Glutamatergic neuron (in vitro differentiated cells): ENCODE data around the gene MILR1. TPM values are rescaled to one million over a fixed set of nuclear protein-coding genes. Genes with fewer than 3 reads are reported as not detected.
"Not testable (repeated sequence)": the region's sequence is repeated elsewhere in the genome, so short reads cannot be mapped to it uniquely, and the experiment has no call there.

ENCODE experiments used
- DNase-seq: peaks from one replicate; pipeline ENCODE4 v3.0.0; 2022
- H3K27ac Mint-ChIP-seq: one replicate; pipeline ENCODE4 v1.8.0; 2020; ENCODE audit warnings: mild to moderate bottlenecking, mixed read lengths, inconsistent platforms; ENCODE audit not compliant: unreplicated experiment
- H3K27me3 Mint-ChIP-seq: one replicate; pipeline ENCODE4 v1.8.0; 2020; ENCODE audit warnings: mild to moderate bottlenecking, moderate library complexity, mixed read lengths, inconsistent platforms; ENCODE audit not compliant: unreplicated experiment
- H3K36me3 Mint-ChIP-seq: one replicate; pipeline ENCODE4 v1.8.0; 2020; ENCODE audit warnings: mild to moderate bottlenecking, mixed read lengths, inconsistent platforms; ENCODE audit not compliant: unreplicated experiment
- H3K4me1 Mint-ChIP-seq: one replicate; pipeline ENCODE4 v1.8.0; 2020; ENCODE audit warnings: mild to moderate bottlenecking, low read depth, mixed read lengths, inconsistent platforms; ENCODE audit not compliant: unreplicated experiment
- H3K4me3 Mint-ChIP-seq: one replicate; pipeline ENCODE4 v1.8.0; 2020; ENCODE audit warnings: mild to moderate bottlenecking, mixed read lengths, inconsistent platforms; ENCODE audit not compliant: unreplicated experiment
- H3K9me3 Mint-ChIP-seq: one replicate; pipeline ENCODE4 v1.8.0; 2020; ENCODE audit warnings: mild to moderate bottlenecking, moderate library complexity, mixed read lengths, inconsistent platforms; ENCODE audit not compliant: unreplicated experiment
- CTCF ChIP-seq: fragments of 200-600 bp; sonication (generic); IDR thresholded peaks from one replicate; pipeline ENCODE4 v1.5.0; 2021; ENCODE audit not compliant: partially characterized antibody, unreplicated experiment
- total RNA-seq: library from RNA; stranded (reverse); fragmentation: NEBNext Ultra II Directional; extraction: Animal tissue kit (Norgen Biotek cat#: 25700); gene quantifications from one replicate; pipeline ENCODE4 v1.2.1, GENCODE V29; 2021; ENCODE audit not compliant: unreplicated experiment

The MILR1 gene
- total RNA-seq, 1 donor from 2014 or later: not detected

DNA sequence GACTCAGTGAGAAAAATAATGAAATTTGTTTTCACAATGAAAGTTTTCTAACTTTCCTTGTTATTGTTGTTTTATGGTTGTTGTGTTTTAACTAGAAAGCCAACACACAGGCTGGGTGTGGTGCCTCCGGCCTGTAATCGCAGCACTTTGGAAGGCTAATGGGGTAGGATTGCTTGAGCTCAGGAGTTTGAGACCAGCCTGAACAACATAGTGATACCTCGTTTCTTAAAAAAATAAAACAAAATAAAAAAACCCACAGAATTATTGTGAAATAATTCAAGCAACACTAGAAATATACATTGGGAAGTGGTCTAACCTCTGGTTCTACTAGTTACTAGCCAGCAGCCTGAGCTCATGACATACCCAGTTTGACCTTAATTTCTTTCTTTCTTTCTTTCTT lies 630 bp downstream of the MILR1 start:
- Mint-ChIP-seq H3K27ac (no peak overlapping the region), H3K27me3 (peaks cover 2% of the 10 kb centered on the region), H3K36me3 (no peaks in the 10 kb centered on the region), H3K4me3 (no peak overlapping the region), H3K4me1 (no peaks in the 10 kb centered on the region), H3K9me3 (no peaks in the 10 kb centered on the region)
- TF ChIP-seq CTCF: no peak
- no peak for DNase-seq

GRCh38 chr17:64455993-64456885 lies 7.3 kb downstream of the MILR1 start:
- no peak for TF ChIP-seq CTCF
- Mint-ChIP-seq H3K27me3 (no peaks in the 10 kb centered on the region), H3K27ac (no peak overlapping the region), H3K4me1 (no peaks in the 10 kb centered on the region), H3K4me3 (no peak overlapping the region), H3K36me3 (no peaks in the 10 kb centered on the region), H3K9me3 (no peaks in the 10 kb centered on the region)
- DNase-seq: no peak

- Mint-ChIP-seq H3K4me1 (no peaks in the 10 kb centered on the region), H3K27me3 (no peaks in the 10 kb centered on the region), H3K36me3 (no peaks in the 10 kb centered on the region), H3K27ac (no peak overlapping the region), H3K4me3 (no peak overlapping the region), H3K9me3 (peaks cover 2% of the 10 kb centered on the region)
- DNase-seq: no peak
- no peak for TF ChIP-seq CTCF
Observed at GRCh38 chr17:64457156-64457555, 8.2 kb downstream of the MILR1 start.

GRCh38 chr17:64458756-64459155 lies 9.8 kb downstream of the MILR1 start:
- Mint-ChIP-seq H3K27me3 (no peaks in the 10 kb centered on the region), H3K4me1 (no peaks in the 10 kb centered on the region), H3K9me3 (peaks cover 2% of the 10 kb centered on the region), H3K27ac (no peak overlapping the region), H3K36me3 (no peaks in the 10 kb centered on the region), H3K4me3 (no peak overlapping the region)
- no peak for DNase-seq
- no peak for TF ChIP-seq CTCF

DNA sequence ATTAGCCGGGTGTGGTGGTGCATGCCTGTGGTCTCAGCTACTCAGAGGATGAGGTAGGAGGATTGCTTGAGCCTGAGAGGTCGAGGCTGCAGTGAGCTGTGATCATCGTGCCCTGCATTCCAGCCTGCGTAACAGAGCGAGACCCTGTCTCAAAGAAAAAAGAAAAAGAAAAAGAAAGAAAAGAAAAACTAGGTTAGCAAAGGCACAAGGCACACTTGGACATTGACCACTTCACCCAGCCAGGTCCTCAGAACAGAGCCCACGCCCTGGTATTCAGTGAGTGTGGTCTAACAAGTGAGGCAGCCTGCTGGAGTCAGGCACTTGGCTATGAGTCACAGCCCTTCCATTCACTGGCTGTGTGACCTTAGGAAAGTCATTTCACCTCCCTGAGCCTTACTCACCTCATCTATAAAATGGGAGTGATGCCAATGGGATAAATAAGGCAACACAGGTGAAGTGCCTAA lies 10.4 kb downstream of the MILR1 start:
- DNase-seq: no peak
- Mint-ChIP-seq H3K27ac (no peak overlapping the region), H3K4me3 (no peak overlapping the region), H3K4me1 (no peaks in the 10 kb centered on the region), H3K36me3 (no peaks in the 10 kb centered on the region), H3K9me3 (peaks cover 2% of the 10 kb centered on the region), H3K27me3 (no peaks in the 10 kb centered on the region)
- TF ChIP-seq CTCF: no peak

DNA sequence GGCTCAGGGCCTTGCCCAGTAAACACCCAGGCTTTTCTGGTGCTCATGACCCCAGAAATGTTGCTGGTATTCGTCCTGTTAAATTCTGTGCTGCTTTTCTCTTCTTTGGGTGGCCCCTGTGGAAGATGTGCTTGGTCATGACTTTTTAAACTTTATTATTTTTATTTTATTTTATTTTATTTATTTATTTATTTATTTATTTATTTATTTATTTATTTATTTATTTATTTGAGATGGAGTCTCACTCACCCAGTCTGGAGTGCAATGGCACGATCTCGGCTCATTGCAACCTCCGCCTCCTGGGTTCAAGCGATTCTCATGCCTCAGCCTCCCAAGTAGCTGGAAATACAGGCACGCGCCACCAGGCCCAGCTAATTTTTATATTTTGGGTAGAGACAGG lies 10.9 kb downstream of the MILR1 start:
- DNase-seq, H3K36me3 Mint-ChIP-seq, H3K4me1 Mint-ChIP-seq, H3K27me3 Mint-ChIP-seq, H3K4me3 Mint-ChIP-seq, H3K9me3 Mint-ChIP-seq, H3K27ac Mint-ChIP-seq: not testable (repeated sequence)
